GM18861 (cell line): ENCODE measurements around the gene TEDC1.

ENCODE experiments used
- ATAC-seq: cut with Tn5 transposase; IDR thresholded peaks from one replicate; pipeline ENCODE4 v1.9.1; 2021; ENCODE audit not compliant: unreplicated experiment

Gene TEDC1

GRCh38 chr14:105517096-105517495 is 26.1 kb downstream of the TEDC1 start:
- no peak for ATAC-seq

GRCh38 chr14:105519946-105520698 is 29.1 kb downstream of the TEDC1 start:
- ATAC-seq, result no peak

DNA sequence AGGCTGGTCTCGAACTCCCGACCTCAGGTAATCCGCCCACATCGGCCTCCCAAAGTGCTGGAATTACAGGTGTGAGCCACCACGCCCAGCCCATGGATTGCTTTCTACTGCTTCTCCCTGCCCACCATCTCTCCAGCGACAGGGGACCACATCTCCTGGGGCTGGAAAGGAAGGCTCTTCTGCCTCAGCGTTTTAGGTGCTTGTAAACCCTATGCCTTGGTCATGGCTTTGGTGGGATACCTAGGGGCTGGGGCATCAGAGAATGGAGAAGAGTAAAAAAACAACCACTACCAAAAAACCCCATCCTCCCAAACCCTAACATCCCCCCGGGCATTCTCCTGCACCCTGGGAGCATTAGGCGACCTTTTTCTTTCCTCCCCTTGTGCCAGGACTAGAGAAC is 34.3 kb downstream of the TEDC1 start:
- no peak for ATAC-seq

DNA sequence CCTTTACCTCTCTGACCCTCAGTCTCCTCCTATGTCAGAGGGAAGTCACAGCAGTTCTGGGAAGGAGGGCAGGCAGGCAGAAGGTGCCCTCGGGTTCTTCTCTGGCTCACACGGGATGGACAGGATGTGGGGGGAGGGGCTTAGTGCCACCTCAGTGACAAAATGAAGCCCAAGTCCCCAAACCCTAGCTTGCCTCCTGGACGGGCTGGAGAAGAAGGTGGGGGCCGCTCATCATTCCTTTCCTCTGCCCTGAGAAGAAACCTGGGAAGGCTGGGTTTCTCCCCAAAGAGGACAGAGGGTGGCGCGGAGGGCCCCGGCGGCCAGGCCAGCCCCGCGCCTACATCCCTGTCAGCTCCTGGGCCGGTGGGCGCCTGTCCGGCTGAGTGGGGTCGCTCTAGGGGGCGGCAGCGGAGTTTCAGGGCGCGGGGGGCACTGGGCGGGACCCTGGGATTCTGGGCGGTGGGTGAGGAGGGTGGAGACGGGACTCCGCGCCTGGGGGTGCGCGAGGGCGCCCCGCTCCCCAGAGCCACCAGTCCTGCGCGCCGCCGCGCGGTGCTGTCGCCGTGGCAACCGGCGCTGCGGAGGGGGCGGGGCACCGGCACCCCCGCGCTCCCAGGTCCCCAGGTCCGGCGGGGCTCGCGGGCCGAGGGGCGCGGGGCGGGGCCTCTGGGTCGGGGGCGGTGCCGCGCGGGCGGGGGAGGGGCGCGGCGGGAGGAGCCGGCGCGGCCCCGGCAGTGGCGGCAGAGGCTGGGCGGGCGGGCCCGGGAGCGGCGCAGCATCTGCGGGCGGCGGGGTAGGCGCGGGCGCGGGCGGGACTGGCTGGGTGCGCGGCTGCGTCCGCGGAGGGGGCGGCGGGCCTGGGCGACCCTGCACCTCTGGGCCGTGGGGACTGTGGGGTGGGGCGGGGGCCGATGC is 35.1 kb downstream of the TEDC1 start, which contains the start of gene TMEM121:
Gene TMEM121, plus strand, starts transcription at position 723 of the 915 bp plus-strand sequence. CDS start 2,252 bp downstream, outside the sequence.
- no peak for ATAC-seq

DNA sequence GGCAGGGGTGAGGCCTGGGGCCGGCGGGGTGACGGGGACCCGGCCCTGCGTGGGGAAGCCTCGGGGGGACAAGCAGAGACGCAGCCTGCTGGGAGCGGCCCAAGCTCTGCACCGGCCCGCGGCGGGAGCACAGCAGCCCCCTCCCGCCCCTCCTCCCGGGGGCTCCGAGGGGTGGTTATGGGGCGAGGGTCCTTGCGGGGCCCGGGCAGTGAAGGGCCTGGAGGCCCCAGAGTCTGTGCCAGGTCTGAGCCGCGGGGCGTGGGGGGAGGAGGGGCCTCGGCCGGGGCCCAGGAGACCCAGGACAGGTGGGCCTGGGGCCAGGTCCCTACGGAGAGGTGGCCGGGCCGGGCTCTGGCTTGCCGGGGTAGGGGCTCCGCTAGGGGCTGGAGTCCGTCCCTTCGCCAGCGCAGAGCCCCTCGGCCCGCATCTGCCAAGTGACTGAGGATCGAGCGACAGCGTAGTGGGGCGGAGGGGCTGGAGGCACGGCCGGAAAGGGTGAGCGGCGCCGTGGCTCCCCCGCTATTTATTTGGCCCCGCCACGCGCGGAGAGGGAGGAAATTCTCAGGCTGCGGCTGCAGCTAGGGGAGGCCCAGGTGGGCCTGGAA is 35.8 kb downstream of the TEDC1 start:
- ATAC-seq, result no peak

GRCh38 chr14:105527381-105527825 is 36.4 kb downstream of the TEDC1 start:
- no peak for ATAC-seq

DNA sequence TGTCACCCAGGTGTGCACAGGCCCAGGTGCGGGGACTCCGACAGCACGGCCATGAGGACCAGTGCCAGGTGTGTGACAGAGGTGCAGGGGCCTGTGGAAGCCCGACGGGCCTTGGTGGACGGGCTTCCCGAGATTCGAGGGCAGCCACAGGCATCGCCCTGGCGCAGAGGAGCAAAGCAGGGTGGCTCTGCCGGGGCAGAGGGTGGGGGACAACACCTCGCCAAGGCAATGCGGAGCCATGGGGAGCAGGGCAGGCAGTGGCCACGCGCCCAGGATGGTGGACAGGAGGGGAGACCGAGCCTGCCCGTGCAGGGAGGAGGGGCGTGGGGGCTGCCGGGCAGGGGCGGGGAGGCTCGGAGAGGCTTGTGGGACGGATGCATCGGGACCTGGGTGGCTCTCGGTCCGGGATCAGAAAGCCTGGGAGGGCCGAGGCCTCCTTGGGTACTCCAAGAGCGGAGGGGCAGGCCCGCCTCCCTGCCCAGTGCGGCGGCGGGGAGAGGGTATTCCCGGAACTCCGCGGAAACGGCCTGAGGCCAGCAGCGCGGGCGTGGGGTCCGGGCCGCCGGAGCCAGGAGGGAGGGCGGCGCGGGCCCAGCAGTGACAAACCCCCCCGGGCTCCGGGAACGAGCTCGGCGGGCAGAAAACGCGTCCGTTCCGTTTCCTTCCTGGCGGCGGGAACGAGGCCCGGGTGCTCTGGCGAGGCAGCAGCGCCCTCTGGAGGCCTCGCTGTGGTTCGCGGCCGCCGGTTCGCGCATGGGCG is 37.0 kb downstream of the TEDC1 start:
- ATAC-seq, result no peak

- no peak for ATAC-seq
These were observed 37.7 kb downstream of the TEDC1 start for GRCh38 chr14:105528586-105529318.

DNA sequence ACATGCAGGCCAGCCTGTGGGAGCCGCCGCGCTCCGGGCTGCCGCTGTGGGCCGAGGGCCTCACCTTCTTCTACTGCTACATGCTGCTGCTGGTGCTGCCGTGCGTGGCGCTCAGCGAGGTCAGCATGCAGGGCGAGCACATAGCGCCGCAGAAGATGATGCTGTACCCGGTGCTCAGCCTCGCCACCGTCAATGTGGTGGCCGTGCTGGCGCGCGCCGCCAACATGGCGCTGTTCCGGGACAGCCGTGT is 38.2 kb downstream of the TEDC1 start:
- no peak for ATAC-seq

GRCh38 chr14:105529569-105530284 is 38.7 kb downstream of the TEDC1 start:
- no peak for ATAC-seq

GRCh38 chr14:105530285-105531087 is 39.4 kb downstream of the TEDC1 start:
- no peak for ATAC-seq

DNA sequence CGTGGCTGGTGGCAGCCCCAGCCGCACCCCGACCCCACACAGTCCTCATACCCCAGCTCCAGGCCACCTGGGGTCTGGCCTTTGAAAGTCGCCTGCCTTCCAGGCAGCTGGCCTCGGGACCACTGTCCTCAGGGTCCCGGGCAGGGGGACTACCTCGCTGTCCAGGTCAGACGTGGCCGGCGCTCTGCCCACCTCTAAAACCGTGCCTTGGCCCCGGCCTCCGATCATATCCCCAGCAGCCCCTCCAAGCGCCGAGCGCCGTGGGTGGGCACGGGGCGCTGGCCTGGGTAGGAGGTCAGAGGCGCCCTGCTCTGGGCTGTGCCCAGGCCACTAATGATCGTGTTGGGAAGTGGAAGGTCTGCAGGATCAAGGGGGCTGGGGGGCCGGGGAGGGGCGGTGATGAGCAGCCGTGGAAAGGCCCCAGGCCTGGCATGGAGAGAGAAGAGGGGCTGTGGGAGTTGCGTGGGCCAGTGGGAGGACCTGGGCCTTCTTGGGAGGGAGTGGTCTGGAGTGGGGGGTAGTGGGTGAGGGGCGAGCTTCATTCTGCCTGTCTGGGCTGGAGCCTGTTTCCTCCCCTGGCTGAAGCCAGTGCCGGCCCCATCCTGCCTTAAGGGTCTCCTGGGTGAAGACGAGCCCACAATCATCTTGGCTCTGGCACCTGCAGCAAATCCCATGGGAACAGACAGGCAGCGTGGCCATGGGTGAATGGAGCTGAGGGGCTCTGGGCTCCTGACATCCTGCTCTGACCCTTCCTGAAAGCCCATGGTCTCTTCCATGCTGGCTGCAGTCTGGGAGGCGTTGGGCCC is 40.2 kb downstream of the TEDC1 start:
- no peak for ATAC-seq

GRCh38 chr14:105531894-105532623 is 41.0 kb downstream of the TEDC1 start:
- no peak for ATAC-seq

GRCh38 chr14:105532735-105533141 is 41.7 kb downstream of the TEDC1 start:
- ATAC-seq, result no peak

DNA sequence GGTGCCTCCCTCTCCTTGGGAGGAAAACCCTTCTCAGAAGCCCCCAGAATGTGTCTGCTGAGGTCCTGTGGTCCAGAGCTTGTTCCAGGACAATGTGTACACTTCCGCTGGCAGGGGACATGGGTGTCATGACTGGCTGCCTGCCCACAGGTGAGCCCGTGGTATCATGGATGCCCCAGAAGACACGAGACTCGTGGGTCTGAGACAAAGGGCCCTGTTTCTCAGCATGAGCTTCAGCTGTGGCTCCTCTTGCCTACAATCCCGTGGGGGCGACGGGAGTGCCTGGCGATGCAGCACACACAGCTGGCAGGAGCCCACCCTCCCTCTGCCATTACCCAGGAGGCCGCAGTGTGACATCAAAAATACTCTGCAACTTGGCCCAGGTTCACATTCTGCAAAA is 42.3 kb downstream of the TEDC1 start:
- ATAC-seq, result no peak

DNA sequence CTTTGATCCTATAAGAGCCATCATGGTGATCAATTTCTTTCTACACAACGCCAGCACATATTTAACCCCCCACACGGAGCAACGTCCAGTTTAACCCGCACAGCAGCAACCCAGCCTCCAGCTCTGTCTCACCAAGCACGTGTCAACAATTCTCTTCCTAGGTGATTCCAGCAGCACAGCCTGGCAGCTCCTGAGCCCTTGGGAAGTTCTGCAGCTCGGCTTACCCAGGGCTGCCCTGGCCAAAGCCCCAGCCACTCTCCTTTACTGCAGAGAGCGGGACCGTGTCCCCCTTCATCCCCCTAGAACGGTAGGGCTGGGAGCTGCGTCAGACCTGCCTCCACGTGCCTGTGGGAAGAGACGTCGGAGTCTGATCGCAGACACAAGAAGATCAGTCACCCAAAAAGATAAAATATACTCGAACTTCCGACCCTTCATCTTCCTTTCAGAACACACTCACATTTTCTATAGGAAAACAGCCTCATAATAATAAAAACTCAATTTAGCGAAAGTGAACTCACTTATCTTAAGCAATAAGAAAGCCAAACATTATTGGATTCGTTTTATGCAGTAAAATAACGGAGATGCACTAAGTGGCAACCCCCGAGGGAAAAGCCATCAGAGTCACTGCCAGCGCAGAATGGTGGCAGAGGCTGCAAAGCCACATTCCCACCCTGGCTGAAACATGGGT is 42.9 kb downstream of the TEDC1 start:
- no peak for ATAC-seq

DNA sequence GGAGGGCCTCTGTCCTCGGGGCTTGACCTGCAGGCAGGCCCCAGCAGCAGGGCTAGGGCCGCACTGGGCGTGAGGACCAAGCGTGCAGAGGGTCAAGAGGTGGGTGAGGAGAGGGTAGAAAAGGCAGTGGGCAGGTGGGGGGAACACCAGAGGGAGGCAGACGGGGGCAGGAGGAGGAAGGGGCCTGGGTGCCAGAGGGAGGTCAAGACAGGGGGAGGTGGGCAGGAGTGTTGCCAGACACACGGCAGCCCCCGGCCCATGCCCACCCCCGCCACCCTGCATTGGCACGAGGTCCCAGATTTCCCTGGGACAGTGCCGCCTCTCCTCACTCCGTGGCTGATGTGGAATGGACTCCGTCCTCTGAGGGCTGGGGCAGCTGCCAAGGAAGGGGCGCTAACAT is 43.5 kb downstream of the TEDC1 start:
- ATAC-seq, result no peak
